Ishikawa (cell line): ENCODE data around the gene CLEC6A.

Experiments
- CEBPB ChIP-seq: IDR thresholded peaks from 2 replicates; pipeline ENCODE4 v1.6.1; 2012
- CREB1 ChIP-seq: IDR thresholded peaks from 2 replicates; pipeline ENCODE4 v1.6.1; 2012; ENCODE audit warnings: low read depth
- EGR1 ChIP-seq: IDR thresholded peaks from 2 replicates; pipeline ENCODE4 v1.6.1; 2012
- EP300 ChIP-seq: IDR thresholded peaks from 2 replicates; pipeline ENCODE4 v1.6.1; 2012; ENCODE audit warnings: borderline replicate concordance
- FOXM1 ChIP-seq: IDR thresholded peaks from 2 replicates; pipeline ENCODE4 v1.6.1; 2012; ENCODE audit warnings: low read depth, borderline replicate concordance
- MAX ChIP-seq: IDR thresholded peaks from 2 replicates; pipeline ENCODE4 v1.6.1; 2012
- NFIC ChIP-seq: IDR thresholded peaks from 2 replicates; pipeline ENCODE4 v1.6.1; 2012
- RAD21 ChIP-seq: IDR thresholded peaks from 2 replicates; pipeline ENCODE4 v1.6.1; 2012; ENCODE audit warnings: low read depth
- REST ChIP-seq: IDR thresholded peaks from 2 replicates; pipeline ENCODE4 v1.6.1; 2012; ENCODE audit warnings: low read depth, mild to moderate bottlenecking
- TAF1 ChIP-seq: IDR thresholded peaks from 2 replicates; pipeline ENCODE4 v1.6.1; 2012; ENCODE audit warnings: low read depth, mild to moderate bottlenecking
- TCF12 ChIP-seq: IDR thresholded peaks from 2 replicates; pipeline ENCODE4 v1.6.1; 2012; ENCODE audit warnings: low read depth
- TEAD4 ChIP-seq: IDR thresholded peaks from 2 replicates; pipeline ENCODE4 v1.6.1; 2012
- USF1 ChIP-seq: IDR thresholded peaks from 2 replicates; pipeline ENCODE4 v1.6.1; 2012
- YY1 ChIP-seq: IDR thresholded peaks from 2 replicates; pipeline ENCODE4 v1.6.1; 2012; ENCODE audit warnings: low read depth
- ZBTB7A ChIP-seq: IDR thresholded peaks from 2 replicates; pipeline ENCODE4 v1.6.1; 2012; ENCODE audit warnings: low read depth

The CLEC6A gene

GRCh38 chr12:8507596-8507995 lies 51.8 kb downstream of the CLEC6A start:
- TF ChIP-seq CREB1 (no peak), FOXM1 (no peak), MAX (no peak), NFIC (no peak), TCF12 (no peak), TAF1 (no peak), EP300 (no peak), EGR1 (no peak), YY1 (no peak), REST (no peak), ZBTB7A (no peak), RAD21 (no peak), USF1 (no peak), CEBPB (no peak), TEAD4 (no peak)

- no peak for TF ChIP-seq USF1
- TF ChIP-seq TCF12, result no peak
- no peak for TF ChIP-seq YY1
- TF ChIP-seq TEAD4, result no peak
Observed at GRCh38 chr12:8508223-8508622, 52.5 kb downstream of the CLEC6A start.

GRCh38 chr12:8508910-8509841 lies 53.4 kb downstream of the CLEC6A start:
- TF ChIP-seq NFIC (peak; percentile 31; the same call in 1 of the 2 replicates), RAD21 (no peak), YY1 (no peak), FOXM1 (no peak), CEBPB (no peak), EGR1 (no peak), EP300 (no peak)

- TF ChIP-seq ZBTB7A (no peak), NFIC (no peak)
Observed at GRCh38 chr12:8513256-8513655, 57.5 kb downstream of the CLEC6A start, which contains the start of gene CLEC4D. TSS of gene CLEC4D (plus strand) at chr12:8513503. CDS start at chr12:8513733, 230 bp downstream.

- TF ChIP-seq EP300 (no peak), EGR1 (no peak), CREB1 (no peak), ZBTB7A (no peak), TAF1 (no peak), RAD21 (no peak), REST (no peak), USF1 (no peak), YY1 (no peak), TEAD4 (no peak), TCF12 (no peak), FOXM1 (no peak), MAX (no peak), CEBPB (no peak), NFIC (no peak)
Observed at GRCh38 chr12:8517971-8518370, 62.2 kb downstream of the CLEC6A start.

- TF ChIP-seq MAX, result no peak
Observed at GRCh38 chr12:8519171-8519570, 63.4 kb downstream of the CLEC6A start.
